SH-SY5Y (cell line): Measurements from ENCODE around the gene SGTA.

Experiments used
- GATA2 ChIP-seq: IDR thresholded peaks from 2 replicates; pipeline ENCODE4 v1.6.1; 2011; ENCODE audit warnings: mild to moderate bottlenecking, low read depth, low read length
- GATA3 ChIP-seq: IDR thresholded peaks from 2 replicates; pipeline ENCODE4 v1.6.1; 2011; ENCODE audit warnings: low read depth, mild to moderate bottlenecking, low read length, moderate library complexity

The SGTA gene

DNA sequence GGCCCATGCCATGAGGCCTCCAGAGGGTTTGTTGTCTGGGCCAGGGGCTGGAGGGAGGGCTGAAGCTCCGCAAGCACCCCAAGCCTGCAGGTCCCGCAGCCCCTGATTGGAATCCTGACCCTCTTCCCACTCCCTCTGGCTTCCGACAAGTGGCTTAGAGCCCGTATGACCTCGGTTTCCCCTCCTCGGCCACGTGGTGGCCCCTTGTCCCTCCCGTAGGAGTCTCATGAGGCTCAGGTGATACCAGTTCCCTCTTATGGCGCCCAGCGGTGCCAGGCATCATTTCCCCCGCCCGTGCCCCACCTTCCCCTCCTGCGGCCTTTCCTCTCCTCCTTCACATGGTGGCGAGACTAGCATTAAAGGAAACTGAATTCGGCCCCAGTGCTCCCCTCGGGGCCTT is 8.4 kb upstream of the SGTA start:
- no peak for TF ChIP-seq GATA3
- no peak for TF ChIP-seq GATA2

- TF ChIP-seq GATA2 (no peak), GATA3 (no peak)
Measured at GRCh38 chr19:2790557-2791271, 7.6 kb upstream of the SGTA start.

DNA sequence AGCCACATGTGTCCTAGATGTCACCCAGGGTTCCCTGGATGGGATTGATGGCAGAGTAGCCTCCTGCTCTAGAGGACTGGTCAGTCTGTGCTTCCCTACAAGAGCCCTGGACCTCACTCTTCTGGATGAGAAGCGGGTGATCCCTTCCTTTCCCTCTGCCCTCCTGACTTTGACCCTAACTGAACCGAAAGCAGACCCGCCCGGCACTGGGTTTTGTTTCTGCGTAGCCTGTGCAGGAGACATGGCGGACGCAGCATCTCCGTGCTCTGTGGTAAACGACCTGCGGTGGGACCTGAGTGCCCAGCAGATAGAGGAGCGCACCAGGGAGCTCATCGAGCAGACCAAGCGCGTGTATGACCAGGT is 7.1 kb upstream of the SGTA start:
- TF ChIP-seq GATA2 (no peak), GATA3 (no peak)

- TF ChIP-seq GATA3 = no peak
- TF ChIP-seq GATA2 = no peak
Measured at GRCh38 chr19:2788237-2788636, 5.2 kb upstream of the SGTA start.

DNA sequence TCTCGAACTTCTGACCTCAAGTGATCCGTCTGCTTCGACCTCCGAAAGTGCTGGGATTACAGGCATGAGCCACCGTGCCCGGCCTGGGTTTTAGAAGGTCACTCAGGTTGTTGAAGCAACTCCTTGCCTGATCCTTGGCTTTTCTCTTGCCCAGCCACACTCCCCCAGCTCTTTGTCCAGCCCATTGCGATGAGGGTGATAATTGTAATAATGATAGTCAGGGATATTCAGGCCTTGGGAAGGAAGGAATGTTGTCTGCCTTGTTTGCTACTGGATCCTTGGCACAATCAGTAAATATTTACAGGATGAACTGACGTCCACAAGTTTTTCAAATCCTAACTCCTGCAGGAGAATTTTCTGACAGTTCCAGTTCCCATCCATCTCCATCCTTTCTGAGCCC is 4.0 kb upstream of the SGTA start:
- TF ChIP-seq GATA2 (no peak), GATA3 (no peak)

DNA sequence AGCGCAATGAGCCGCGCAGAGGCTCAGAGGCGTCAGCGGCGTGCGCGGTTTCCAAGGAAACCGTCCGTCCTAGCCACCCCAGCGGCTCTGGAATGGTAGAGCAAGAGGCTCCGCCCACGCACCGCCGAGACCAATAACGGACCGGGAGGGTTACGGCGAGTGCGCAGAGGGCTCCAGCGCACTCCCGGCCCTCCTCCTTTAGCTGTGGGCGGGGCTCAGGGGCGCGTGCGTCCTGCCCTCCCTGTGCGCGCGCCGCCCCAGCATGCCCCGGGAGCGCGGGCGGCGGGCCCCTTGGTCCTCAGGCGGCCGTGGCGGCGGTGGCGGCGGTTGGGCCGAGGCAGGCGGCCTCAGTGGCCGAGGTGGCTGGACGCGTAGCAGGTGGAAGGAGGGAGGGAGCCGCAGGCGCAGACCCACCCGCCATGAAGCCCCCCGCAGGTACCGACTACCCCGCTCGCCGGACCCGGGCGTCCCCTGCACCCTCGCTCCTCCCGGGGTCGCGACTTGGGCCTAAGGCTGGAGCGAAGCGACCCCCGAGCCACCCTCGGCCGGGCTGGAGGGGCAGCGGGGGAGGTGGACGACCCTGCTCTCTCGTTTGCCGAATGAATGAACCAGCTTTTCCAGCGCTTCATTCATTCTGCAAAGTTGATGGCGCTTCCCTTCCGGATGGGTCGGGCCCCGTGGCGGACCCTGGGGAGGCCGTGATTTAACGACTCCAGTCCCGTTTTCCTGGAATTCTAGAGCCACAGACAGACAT is 2.3 kb upstream of the SGTA start, which contains the start of gene THOP1:
Gene THOP1, plus strand, starts transcription at position 260 of the 754 bp plus-strand sequence. Its CDS starts 160 bp downstream, at position 420.
- TF ChIP-seq GATA2 = no peak

- TF ChIP-seq GATA3 (no peak), GATA2 (no peak)
Measured at GRCh38 chr19:2783781-2784145, 690 bp upstream of the SGTA start.

- no peak for TF ChIP-seq GATA2
- TF ChIP-seq GATA3 = no peak
Measured at GRCh38 chr19:2782329-2782935, 641 bp downstream of the SGTA start.

GRCh38 chr19:2780284-2780683 is 2.8 kb downstream of the SGTA start:
- TF ChIP-seq GATA2 (no peak), GATA3 (no peak)

- TF ChIP-seq GATA3 (no peak), GATA2 (no peak)
Measured at GRCh38 chr19:2779121-2779740, 3.8 kb downstream of the SGTA start.

DNA sequence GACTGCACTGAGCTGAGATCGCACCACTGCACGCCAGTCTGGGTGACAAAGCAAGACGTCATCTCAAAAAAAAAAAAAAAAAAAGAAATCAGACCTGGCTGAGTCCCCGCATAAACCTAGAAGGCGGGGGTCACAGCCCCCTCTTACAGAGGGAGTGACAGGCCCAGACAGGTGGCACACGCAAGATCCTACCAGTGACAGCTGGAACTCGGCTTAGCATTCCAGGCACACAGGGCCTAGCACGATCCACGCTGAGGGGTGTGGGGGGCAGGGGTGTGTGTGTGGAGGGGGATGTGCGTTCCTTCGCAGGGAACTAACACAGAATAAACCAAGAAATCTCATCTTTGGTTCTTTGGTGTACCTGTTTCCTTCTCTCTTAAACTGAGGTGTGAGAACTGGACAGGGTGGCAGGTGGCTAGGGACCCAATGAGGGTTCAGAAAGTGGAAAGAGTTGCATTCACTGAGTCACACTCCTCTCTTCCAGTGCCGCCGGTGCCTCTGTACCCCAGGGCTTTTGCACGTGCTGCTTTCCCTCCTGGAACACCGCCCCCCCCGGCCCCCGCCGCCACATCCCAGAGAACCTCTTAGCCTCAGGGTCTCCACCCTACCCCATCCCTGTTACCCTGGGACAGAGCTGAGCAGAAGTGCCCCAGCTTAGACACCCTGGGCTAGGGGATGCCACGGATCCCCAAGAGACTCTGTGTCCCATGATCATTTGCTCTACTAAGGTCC is 5.0 kb downstream of the SGTA start:
- TF ChIP-seq GATA3 (no peak), GATA2 (no peak)

- TF ChIP-seq GATA3 (no peak), GATA2 (no peak)
Measured at GRCh38 chr19:2775556-2776430, 7.3 kb downstream of the SGTA start.

DNA sequence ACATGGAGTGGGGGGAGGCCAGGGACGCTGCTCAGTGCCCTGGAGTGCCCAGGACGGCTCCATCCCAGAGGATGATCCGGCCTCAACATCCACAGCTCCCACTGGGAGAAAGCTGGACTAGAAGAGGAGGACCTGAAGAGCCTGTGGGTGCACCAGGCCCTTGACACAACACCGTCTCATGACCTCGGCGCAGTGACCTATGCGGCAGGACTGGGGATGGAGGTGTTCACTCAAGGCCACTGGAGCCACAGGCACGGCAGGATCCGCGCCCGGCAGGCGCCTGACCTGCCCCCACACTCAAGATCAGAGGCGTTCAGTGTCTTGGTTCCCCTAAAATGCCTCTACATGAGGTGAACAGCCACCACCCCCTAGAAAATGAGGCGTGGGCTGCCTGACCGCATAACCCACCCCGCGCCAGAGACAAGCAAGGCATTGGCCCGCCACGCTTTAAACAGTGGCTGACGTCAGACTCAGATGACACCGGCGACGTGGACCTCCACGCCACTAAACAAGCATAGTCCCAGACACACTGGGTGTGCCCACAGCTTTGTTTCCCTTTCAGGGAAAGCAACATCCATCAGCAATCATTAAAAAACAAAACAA is 8.0 kb downstream of the SGTA start:
- TF ChIP-seq GATA3 (no peak), GATA2 (no peak)
